ENCODE data around the gene SMC4.

Gene SMC4

DNA sequence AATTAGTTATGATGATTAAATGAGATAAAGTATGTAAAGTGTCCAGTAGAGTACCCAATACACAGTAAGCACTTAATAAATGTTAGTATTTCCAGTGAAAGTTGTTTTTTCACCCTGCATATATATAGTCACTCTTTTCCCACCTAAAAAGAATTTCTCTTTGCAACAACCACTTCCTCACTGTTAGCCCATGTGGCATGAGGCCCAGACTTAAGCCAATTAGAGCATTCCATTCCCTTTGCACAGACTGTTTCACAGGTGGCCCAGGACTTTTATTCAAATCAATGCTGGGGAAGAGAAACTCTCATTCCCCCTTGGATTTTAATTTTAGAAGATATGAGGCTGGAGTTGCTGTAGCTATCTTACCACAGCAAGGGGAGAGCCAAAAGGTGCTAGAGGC, 4.2 kb upstream of the SMC4 start:
- no peak for DNase-seq

DNA sequence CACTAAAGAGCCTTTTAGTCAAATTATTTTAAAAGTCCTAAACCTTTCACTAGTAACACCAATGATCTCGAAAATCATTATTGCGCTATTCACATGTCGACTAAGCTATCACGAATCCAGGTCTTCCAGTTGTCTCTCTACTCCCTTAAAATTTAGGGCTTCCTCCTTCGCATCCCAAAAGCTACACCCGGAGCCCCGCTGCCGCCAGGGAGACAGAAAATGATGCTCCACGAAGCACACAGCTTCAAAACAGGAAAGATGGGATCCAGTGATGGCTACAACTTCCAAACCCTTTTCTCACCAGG, 678 bp upstream of the SMC4 start:
- no peak for DNase-seq

DNA sequence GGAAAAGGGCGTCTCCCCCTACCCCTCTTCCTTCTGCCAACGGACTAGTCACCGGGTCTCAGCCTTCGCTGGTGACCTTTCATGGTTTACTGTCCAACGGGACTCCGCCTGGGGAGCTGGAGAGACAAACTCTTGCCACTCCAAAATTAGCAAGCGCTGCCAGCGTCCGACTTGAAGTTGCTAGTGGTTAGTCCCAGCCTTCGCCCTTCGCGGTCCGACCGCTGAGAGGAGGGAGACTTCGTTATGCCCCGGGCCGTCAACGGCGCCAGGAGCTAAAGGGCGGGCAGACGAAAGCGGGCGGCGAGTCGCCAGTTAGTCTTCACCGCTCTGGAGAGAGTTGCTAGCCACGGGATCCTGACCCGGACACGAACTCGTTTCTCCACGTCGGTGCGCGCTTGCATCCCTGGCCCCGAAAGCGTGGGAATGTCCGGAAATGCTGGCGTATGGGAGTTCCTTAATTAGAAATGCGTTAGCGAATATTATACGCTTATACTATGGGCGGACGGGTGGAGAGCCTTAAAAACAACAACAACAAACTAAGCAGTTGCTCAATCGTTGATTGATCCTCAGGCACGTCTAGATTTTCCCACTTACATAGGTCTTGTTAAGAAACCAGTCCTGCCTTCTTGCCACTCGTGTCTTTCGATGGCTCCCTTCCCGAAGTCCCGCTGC, 716 bp downstream of the SMC4 start:
- no peak for DNase-seq

DNA sequence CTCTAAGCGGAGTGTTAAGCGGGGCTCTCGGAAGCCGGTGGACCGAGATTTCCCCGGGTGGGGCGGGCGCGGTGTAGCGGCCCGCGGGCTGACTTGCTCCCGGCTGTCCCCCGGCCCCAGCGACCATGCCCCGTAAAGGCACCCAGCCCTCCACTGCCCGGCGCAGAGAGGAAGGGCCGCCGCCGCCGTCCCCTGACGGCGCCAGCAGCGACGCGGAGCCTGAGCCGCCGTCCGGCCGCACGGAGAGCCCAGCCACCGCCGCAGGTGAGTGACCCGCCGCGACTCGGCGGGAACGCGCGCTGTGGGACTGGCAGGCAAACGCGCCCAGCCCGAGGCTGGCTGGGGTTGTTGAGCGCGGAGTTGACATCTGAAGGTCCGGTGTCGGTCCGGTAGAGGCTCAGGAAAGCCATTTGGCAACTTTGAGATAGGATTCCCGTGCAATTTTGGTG, 1.3 kb downstream of the SMC4 start:
- DNase-seq = no peak

DNA sequence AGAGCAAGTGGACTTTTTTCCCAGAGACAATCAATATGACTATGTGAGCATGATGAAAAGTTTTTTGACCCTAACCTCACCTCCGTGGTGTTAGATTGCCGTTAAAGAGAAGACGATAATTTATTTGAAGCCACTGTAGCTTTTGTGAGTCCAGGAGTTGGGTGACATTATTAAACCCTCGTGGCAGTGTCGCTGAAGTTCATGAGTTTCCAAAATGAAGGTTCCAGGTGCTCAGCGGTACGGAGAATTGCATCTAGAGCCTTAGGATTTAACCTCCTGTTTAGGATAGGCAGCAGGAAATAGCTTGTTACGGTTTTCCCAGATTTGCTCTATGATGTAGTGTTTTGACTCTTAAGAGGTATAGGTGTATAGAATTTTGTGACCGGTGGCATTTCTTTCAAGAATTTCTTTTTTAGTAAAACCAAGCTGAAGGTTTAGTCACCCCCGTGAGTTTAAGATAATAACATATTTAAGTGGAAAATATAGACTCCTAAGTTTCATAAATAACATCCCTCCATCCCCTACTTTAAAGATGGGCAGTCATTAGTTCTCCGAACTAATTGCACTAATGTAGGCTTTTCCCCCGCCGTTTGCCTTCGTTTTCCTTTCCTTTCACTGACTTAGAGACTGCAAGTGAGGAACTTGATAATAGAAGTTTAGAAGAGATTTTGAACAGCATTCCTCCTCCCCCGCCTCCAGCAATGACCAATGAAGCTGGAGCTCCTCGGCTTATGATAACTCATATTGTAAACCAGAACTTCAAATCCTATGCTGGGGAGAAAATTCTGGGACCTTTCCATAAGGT, 2.0 kb downstream of the SMC4 start:
- DNase-seq = no peak

DNA sequence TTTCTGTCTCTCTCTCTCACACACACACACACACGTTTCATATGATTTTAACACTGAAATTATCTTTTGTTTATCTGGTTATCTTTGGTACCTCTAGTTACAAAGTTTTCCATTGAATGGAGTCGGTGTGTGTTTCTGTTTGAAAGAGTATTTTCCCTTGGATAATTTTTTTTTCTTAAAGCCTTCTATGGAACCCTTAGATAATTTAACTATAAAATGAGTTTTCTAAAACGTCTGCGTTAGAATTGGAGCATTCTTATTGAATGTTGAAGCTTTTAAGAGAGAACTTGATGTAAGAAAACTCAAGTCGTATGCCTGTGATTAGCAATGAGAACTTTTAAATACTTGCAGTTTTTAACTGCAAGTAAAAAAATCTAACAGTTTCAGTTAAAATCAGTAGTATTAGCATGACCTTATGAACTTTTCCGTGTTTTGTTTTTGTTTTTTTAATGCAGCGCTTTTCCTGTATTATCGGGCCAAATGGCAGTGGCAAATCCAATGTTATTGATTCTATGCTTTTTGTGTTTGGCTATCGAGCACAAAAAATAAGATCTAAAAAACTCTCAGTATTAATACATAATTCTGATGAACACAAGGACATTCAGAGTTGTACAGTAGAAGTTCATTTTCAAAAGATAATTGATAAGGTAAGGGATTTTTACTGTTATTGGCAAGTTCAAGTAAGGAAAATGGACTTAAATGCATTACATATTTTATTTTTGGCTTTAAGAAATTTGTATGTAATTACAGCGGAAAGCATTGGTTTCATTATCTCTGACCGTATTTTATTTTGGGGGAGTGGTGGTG, 3.0 kb downstream of the SMC4 start:
- no peak for DNase-seq

DNA sequence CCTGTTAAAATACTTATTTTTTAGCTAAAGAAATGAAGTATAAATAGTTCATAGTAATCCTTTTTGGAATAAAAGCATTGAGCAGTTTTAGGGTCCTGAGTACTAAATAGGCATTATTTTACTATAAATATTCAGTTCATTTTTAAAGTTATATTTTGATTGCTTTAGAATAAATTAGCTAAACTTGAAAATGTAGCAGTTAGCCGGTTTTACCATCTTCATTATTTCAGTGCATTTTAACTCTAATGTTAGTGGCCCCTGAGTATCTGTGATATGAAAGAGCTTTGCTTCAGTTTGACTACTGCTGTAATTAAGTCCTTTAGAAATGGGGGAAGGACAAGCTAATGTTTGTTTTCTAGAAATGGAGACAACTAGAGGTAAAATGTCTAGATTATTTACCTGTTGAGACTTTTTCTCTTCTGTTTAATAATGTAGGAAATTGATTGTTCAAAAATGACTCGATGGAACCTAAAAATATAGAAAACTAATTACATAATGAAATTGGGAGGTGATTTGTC, 3.6 kb downstream of the SMC4 start:
- no peak for DNase-seq

DNA sequence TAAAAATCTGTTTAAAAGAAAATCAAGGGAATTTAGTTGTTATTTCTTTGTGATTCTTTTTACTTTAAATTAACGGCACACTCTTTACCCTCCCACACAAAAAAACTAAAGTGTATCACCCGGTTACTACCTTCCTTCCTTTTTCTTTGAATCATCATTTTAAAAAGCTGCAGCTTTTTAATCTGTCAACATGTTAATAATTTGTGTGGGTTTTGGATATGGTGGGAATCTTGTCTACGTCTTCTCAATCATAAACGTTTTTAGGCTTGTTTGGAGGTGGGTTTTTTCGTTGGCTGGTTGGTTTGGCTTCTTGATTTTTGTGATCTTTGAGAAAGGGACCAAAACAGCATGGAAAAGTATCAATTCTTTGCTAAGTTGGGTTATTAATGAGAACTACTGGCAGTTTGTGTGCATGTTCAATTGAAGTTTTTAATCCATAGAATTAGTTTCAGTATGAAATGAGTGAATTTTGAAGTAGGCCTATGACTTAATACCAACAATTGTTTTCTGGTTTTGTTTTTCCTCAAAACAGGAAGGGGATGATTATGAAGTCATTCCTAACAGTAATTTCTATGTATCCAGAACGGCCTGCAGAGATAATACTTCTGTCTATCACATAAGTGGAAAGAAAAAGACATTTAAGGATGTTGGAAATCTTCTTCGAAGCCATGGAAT, 4.5 kb downstream of the SMC4 start:
- no peak for DNase-seq

DNA sequence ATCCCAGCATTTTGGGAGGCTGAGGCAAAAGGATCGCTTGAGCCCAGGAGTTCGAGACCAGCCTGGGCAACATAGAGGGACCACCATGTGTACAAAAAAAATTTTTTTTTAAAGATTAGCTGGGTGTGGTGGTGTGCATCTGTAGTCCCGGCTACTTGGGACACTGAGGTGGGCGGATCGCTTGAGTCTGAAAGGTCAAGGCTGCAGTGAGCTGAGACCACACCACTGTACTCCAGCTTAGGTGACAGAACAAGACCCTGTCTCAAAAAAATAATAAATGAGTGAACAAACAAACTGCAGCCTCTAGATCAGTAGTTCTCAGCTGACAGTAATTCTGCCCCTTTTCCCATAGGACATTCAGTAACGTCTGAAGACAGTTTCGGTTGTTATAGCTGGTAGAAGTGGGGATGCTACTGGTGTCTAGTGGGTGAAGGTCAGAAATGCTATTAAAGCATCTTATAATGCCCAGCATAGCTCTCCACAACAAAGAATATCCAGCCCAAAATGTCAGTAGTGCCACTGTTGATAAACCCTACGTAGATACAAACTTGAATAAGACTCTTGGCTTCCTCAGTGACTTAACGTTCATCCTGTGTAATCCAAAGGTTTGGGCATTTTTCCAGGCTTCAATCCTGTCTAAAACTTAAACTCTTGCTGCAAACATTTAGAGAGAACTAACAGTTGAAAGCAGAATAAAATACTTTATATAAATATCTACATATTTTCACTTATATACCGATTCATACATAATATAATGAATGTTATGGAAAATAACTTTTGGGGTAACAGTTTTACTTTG, 10.6 kb downstream of the SMC4 start:
- no peak for DNase-seq

DNA sequence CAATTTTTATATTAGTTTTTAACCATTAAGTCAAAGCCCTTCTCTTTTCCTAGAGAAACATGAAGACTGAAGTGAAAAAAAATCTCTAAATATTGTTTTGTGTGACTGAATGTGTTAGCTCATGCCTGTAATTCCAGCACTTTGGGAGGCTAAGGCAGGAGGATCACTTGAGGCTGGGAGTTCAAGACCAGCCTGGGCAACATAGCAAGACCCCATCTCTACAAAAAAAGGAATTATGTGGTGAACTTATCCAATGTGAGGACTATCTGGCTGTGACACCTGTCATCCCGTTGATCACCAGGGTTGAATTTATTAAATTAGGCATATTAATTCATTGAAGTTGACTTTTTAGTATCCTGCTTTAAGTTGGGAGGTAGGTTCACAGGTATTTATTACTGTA, 13.0 kb downstream of the SMC4 start:
- no peak for DNase-seq

DNA sequence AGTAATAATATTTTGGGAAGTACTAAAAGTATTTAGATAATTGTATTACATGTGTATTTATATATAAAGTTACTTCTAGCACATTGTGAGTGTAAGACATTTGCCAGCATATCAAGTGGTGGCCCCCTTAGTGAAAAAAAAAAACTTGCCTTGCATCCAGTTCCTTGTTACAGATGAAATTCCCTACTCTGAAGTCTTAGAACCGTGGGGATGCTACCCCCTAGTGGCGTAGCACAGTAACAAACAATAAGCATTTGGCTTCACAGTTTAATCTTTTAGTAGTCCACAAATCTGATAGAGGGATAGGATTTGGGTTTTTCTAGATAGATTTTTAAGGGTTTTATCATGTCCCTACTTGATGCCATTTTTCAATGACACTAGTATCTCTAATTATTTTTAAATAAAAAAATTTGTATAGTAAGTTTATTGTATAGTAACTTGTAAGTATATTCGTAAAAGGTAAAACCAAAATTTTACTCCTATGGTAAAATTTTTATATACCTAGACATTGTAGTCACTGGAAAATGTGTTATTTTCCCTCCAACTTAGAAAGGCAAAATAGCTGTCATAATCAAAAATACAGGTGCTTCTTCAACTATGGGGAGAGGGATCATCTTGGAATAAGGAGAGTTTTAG, 14.3 kb downstream of the SMC4 start:
- peak in 1 of 2 experiments; percentile 33 for DNase-seq

DNA sequence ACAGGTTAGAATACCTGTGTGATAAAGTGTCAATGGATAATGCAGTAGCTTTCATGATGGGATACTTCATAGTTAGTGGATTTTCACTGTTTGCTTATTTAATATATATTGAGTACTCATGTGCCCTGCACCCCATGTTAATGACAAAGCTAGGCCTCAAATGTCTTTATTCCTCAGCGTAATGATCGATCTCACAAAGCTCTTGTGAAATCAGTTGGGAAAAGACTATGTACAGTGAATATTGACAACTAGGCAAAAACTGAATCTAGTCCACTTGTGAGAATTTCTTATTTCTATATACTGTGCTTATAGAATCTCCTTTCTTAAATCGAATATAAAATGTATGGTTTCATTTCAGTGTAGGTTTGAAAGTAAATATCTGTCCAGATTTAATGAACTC, 17.9 kb downstream of the SMC4 start:
- DNase-seq = no peak

DNA sequence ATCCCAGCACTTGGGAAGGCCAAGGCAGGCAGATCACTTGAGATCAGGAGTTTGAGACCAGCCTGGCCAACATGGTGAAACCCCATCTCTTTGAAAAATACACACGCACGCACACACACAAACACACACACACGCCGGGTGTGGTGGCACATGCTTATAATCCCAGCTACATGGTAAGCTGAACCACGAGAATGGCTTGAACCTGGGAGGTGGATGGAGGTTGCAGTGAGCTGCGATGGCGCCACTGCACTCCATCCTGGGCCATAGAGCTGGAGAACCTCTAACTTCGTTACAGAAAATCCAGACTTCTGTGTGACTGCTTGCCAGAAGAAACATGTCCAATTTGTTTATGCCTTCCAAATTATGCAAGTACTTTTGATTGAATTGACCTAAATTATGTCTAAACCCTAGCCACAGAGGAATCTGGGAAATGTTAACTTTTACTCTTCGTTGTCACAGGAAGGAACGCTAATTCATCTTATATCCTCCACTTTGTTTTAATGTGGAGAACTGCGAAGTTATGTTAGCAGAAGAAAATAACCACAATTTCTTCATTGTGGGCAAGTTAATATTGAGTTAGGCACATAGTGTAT, 28.5 kb downstream of the SMC4 start:
- DNase-seq = no peak

DNA sequence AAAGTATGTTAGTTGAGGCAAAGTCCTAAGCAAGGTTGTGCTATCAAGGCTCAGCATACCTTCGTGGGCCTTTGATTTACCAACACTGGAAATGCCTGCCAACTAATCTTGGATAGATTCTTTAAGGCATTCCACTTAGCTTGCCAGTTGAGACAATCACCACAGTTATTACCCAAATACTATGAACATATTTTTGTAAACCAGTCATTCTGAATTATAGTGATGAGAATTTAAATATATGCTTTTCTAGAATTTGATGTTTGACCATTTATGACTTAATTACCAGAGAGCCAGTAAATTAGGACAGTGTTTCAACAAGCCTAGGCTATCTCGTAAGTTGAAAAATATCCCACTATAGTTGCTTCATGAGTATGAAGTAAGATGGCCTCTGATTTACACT, 34.6 kb downstream of the SMC4 start:
- no peak for DNase-seq

DNA sequence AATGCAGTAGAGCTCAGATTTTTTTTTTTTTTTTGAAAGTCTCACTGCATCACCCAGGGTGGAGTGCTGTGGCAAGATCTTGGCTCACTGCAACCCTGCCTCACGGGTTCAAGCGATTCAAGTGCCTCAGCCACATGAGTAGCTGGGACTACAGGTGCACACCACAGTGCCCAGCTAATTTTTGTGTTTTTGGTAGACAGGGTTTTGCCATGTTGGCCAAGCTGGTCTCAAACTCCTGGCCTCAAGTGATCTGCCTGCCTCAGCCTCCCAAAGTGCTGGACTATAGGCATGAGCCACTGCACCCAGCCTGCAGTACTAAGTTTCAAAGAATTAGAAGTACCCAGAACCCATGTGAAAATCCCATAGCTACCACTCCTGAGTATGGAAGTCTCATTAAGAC, 35.6 kb downstream of the SMC4 start:
- no peak for DNase-seq

DNA sequence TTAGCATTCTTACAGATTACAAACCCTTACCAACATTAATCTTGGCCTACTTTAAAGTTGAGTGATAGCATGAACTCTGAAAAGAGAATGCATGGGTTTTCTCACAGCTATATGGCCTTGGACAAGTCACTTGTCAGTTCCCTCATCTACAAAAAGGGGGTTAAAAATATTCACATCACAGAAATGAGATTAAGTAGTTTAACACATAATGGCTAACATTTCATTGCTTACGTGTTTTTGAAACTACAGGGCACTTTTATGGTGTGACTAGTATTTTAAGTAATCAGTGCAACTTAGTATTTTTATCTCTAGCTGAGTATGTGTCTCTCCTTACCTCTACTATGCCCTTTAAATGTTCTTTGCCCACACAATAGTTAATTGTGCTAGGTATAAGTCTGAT, 36.3 kb downstream of the SMC4 start:
- DNase-seq = no peak

DNA sequence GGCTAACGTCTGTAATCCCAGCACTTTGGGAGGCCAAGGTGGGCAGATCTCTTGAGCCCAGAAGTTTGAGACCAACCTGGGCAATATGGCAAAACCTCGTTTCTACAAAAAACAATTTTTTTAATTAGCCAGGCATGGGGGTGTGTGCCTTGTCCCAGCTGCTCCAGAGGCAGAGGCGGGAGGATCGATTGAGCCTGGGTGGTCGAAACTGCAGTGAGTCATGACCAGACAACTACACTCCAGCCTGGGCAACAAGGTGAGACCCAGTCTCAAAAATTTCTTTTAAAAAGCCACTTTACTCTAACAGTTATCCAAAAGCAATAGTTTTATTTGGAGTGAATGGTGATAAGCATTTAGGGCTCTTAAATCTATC, 37.6 kb downstream of the SMC4 start:
- no peak for DNase-seq

DNA sequence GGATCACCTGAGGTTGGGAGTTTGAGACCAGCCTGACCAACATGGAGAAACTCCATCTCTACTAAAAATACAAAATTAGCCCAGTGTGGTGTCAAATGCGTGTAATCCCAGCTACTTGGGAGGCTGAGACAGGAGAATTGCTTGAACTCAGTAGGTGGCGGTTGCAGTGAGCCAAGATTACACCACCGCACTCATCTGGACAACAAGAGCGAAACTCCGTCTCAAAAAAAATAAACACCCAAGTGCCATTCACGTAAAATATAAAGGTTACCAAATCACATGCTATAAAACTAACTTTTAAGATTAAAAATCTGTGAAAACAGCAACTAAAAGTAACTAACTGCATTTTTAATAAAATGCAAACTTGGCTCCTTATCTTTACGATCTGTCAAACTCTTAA, 41.2 kb downstream of the SMC4 start:
- no peak for DNase-seq

DNA sequence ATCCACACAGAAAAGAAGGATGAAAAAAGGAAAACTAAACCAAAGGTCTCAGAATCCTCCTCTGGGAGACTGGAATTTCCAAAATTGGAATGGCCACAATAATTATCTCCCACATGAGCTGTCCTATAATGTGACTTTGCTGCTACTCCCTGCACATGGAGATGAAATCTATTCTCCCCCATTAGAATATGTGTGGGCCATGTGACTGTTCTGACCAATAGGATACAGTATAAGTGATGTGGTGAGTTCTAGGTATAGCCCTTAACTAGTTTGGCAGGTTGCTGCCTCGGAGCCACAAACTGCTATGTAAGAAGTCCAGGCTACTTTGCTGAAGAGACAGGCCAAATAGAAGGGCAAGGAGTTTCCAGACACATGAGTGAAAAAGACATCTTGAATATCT, 45.0 kb downstream of the SMC4 start:
- DNase-seq = no peak

DNA sequence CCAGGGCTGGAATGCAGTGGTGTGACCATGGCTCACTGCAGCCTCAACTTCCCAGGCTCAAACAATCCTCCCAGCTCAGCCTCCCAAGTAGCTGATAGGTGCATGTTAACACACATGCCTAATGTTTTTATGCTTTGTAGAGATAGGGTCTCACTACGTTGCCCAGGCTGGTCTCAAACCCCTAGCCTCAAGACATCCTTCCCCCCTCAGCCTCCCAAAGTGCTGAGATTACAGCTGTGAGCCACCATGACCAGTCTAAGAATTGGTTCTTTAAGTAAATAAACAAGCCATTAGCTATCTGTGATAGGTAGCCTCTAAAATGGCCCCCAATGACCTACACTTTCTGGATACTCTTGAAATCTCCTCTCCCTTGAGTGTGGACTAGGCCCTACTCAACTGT, 46.4 kb downstream of the SMC4 start:
- DNase-seq = no peak

DNA sequence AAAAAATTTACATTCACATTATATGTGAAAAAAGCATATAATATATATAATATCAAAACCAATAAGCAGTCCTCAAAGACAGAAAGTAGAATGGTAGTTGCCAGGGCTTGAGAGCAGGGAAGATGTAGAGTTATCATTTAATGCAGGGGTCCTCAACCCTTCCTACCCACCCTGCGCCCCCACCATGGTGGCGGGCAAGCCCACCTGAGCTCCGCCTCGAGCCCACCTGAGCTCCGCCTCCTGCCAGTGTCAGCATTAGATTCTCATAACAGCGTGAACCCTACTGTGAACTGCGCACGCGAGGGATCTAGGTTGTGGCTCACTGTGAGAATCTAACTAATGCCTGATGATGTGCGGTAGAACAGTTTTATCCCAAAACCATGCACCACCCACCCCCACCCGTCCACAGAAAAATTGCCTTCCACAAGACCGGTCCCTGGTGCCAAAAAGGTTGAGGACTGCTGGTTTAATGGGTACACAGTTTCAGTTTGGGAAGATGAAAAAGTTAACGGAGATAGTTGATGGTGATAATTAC, 47.1 kb downstream of the SMC4 start:
- DNase-seq = no peak

All from cerebellar nuclear complex (tissue), 1 donor.